NCI-H2227 treated with DMSO at 0.1 percent for 48 hours (cell line): ENCODE measurements around the gene ZSWIM3.
"Not testable (repeated sequence)": the region's sequence is repeated elsewhere in the genome, so short reads cannot be mapped to it uniquely, and the experiment has no call there.

Experiments used
- DNase-seq: peaks from one replicate; lab custom pipeline; 2025; lab: John Stamatoyannopoulos, UW

The ZSWIM3 gene

DNA sequence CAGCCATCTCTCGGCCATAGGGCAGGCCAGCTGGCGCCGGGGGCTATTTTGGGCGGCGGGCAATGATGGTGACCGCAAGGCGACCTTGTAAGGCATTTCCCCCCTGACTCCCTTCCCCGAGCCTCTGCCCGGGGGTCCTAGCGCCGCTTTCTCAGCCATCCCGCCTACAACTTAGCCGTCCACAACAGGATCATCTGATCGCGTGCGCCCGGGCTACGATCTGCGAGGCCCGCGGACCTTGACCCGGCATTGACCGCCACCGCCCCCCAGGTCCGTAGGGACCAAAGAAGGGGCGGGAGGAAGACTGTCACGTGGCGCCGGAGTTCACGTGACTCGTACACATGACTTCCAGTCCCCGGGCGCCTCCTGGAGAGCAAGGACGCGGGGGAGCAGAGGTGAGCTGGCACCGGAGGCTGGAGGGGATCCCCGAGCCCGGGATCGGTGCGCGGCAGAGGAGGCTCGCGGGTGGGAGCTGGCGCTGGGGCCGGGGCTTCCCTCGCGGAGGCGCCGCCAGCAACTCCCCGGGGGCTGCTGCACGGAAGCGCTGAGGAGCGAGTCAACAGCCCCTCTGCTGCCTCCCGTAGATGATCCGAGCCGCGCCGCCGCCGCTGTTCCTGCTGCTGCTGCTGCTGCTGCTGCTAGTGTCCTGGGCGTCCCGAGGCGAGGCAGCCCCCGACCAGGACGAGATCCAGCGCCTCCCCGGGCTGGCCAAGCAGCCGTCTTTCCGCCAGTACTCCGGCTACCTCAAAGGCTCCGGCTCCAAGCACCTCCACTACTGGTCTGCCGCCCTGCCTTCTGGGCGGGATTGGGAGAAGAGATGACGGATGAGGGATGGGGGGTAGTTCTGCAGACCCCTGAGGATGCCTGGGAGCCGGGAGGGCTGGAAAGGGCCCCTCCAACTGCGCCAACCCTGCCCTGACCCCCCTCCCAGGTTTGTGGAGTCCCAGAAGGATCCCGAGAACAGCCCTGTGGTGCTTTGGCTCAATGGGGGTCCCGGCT, 33.9 kb downstream of the ZSWIM3 start, which contains the start of the genes CTSA and NEURL2:
CTSA (plus strand) TSS at position 351 of the 999 bp plus-strand sequence; CDS start at position 585, 234 bp downstream.
NEURL2 (minus strand) TSS at position 224 of the 999 bp plus-strand sequence; CDS start at position 7, 217 bp downstream.
- peak; percentile 66 for DNase-seq

DNA sequence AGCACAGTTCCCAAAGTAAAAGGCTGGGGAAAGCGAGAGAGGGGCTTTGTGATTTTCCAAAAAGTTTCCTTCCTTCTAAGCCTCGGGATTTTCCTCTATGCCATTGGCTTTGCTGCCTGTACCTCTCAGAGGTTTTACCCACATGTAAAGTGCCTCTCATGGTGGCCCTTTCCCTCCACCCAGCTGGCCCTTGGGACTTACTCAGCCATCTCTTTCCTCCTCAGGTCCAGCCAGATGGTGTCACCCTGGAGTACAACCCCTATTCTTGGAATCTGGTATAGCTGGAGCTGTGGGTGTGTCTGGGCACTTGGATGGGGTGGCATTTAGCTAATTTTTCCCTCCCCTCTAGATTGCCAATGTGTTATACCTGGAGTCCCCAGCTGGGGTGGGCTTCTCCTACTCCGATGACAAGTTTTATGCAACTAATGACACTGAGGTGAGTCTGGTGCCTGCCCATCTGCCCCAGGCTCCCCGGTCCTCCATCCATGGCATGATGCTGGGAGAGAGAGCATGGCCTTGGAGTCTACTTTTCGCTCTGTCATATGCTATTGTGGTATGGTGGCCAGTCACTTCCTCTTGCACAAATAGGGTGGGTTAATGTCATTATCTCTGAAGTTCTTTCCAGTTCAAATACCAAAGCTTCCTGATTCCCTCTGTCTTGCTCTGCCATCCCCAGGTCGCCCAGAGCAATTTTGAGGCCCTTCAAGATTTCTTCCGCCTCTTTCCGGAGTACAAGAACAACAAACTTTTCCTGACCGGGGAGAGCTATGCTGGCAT, 34.8 kb downstream of the ZSWIM3 start:
- no peak for DNase-seq

DNA sequence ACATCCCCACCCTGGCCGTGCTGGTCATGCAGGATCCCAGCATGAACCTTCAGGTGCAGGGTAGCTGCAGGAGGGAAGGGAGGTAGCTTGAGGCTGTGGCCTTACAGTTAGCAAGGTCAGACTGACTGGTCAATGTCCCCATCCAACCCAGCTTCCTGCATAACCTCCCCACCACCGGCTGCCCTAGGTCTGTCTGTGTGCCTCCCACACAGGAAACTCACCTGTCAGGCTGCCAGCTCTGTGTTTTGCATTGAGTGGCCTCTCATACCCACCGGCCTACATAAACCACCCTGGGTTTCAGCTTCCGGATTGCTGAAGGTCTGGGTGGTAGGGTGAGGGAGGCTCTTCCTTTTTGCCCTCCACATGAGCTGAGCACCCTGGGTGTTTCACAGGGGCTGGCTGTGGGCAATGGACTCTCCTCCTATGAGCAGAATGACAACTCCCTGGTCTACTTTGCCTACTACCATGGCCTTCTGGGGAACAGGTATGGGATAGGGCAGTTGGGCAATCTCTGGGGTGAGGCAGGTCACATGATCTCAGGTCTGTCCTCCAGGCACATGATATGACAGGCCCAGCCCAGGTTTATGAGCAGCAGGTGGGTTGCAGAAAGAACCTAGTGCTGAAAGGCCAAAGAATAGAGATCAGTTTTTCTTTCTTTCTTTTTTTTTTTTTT, 35.5 kb downstream of the ZSWIM3 start:
- DNase-seq: no peak

DNA sequence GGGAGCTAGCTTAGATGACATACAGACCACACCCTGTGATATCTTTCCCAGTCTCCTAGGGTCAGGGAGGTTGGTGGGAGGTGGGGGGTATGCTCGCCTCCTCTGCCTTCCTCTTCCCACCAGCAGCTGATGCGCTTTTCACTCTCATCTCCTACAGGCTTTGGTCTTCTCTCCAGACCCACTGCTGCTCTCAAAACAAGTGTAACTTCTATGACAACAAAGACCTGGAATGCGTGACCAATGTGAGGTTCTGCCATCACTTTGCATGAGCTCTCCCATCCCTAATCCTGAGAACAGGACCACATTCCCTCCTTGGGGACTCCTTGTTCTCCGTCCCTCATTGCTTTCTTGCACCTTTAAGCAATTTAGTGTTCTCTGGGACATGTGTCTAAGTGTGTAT, 36.4 kb downstream of the ZSWIM3 start:
- DNase-seq: no peak

DNA sequence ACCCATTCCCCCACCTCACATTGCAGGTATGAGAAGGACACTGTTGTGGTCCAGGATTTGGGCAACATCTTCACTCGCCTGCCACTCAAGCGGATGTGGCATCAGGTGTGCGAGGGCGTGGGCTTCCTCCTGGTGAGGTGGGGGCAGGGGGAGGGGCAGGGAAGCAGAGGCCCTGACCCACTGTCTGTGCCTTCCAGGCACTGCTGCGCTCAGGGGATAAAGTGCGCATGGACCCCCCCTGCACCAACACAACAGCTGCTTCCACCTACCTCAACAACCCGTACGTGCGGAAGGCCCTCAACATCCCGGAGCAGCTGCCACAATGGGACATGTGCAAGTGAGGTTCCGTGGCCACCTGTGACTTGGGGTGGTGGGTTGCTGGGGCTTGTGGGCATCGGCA, 37.4 kb downstream of the ZSWIM3 start:
- DNase-seq: no peak

DNA sequence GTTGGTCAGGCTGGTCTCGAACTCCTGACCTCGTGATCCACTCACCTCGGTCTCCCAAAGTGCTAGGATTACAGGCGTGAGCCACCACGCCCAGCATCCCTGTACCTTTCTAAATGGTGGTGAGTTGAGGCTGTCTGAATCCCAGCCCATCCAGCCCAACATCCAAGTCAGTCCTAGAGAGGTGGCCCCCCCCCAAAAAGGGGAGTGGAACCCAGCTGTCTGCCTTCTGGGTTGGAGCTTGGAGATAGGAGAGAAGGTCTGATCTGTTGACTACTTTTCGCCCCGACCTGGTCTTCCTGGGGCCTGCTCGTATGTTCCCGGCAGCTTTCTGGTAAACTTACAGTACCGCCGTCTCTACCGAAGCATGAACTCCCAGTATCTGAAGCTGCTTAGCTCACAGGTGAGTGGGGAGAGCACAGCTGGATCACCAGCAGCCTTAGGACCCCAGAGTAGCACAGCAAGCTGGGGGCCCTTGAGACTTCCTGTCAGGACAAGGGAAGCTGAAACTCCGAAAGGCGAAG, 39.3 kb downstream of the ZSWIM3 start:
- DNase-seq: no peak

DNA sequence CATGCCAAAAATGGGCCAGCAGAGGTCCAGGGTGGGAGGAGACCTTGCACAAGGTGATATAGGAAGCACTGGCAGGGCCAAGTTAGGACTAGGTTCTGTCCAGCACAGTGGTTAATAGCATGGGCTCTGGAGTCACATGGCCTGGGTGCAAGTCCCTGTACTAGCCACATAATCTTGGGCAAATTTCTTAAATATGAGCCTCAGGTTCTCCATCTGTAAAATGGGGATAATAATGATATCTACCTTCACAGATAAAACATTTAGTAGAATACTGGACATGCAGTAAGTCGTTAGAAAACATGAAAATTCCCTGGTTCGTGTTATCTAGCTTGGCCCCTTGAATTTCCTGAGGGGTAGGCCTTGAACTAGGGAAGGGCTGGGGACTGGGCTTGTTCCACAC, 39.9 kb downstream of the ZSWIM3 start:
- DNase-seq: no peak

DNA sequence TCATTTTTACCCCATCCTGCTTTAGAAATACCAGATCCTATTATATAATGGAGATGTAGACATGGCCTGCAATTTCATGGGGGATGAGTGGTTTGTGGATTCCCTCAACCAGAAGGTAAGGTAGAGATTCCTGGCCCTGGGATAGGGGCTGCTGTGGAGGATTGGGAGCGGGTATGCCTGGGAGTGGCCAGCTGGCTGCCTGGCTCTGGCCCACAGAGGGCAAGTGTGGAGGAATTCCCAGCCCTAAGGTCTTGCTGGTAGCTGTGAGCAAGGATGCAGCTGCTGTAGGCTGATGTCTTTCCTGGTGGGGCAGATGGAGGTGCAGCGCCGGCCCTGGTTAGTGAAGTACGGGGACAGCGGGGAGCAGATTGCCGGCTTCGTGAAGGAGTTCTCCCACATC, 40.3 kb downstream of the ZSWIM3 start:
- no peak for DNase-seq

DNA sequence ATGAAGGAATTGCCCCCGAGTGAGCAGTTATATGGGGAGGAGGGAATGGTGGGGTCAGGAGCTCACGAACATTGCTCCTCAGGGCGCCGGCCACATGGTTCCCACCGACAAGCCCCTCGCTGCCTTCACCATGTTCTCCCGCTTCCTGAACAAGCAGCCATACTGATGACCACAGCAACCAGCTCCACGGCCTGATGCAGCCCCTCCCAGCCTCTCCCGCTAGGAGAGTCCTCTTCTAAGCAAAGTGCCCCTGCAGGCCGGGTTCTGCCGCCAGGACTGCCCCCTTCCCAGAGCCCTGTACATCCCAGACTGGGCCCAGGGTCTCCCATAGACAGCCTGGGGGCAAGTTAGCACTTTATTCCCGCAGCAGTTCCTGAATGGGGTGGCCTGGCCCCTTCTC, 40.9 kb downstream of the ZSWIM3 start:
- DNase-seq: no peak

DNA sequence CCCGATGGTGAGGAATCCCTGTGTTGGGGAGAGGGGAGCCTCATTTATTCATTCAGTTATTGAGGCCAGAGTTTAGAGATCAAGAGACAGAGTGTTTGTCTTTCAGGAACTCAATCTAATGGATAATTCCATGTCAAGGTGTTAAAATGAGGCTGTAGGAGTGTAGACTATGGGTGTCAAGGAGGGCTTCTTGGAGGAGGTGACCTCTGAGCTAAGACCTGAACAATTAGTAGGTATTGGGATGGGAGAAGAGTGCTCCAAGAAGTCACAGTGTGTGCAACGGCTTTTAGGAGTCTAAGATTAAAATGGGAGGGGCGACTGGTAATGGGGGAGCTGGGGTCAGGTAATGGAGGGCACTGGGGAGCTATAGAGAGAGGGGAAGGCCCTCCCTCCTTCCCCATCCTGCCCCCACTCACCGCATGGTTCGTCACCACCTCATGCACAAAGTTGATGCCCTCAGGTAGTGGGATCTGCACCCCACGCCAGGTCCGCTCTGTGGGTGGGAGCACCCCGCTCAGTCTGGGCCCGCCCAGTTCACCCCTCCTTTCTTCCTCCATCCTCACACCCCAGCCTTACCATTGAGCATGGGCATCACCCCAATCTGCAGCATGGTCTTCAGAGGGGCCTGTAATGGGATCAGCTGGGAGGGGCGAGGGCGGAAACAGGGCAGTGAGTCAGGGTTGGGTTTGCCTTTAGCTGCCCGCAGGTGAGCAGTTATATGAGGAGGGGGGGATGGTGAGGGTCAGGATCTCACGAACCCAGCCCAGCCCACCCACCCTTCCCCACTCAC, 41.8 kb downstream of the ZSWIM3 start:
- DNase-seq: no peak

DNA sequence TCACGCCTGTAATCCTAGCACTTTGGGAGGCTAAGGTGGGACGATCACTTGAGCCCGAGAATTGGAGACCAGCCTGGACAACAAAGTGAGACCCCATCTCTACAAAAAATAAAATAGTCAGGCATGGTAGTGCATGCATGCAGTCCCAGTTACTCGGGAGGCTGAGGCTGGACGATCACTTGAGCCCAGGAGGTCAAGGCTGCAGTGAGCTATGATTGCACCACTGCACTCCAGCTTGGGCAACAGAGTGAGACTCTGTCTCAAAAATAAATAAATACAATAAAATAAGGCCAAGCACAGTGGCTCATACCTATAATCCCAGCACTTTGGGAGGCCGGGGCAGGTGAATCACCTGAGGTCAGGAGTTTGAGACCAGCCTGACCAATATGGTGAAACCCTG, 43.9 kb downstream of the ZSWIM3 start:
- not testable (repeated sequence) for DNase-seq

DNA sequence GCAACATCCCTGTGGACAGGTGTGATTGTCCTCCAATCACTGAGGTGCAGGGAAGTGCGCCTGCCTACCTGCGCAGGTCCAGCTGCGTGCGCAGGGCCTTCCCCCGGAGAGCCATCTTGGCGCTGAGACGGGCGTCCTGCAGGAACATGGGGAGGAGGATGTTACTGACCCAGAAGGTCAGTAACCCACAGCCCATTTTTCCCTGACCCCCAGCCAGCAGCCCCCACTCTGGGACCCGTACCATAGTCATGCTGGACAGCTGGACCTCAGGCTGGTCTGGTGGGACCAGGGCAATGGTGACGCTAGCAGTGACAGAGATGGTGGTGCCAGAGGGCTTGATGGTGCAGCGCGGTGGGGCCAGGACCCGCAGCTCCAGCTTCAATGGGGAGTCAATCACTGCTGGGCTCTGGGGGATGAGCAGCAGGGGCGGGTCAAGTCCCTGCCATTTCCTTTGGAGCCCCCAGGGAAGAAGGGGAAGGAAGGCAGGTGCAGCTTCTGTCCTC, 44.8 kb downstream of the ZSWIM3 start:
- no peak for DNase-seq

DNA sequence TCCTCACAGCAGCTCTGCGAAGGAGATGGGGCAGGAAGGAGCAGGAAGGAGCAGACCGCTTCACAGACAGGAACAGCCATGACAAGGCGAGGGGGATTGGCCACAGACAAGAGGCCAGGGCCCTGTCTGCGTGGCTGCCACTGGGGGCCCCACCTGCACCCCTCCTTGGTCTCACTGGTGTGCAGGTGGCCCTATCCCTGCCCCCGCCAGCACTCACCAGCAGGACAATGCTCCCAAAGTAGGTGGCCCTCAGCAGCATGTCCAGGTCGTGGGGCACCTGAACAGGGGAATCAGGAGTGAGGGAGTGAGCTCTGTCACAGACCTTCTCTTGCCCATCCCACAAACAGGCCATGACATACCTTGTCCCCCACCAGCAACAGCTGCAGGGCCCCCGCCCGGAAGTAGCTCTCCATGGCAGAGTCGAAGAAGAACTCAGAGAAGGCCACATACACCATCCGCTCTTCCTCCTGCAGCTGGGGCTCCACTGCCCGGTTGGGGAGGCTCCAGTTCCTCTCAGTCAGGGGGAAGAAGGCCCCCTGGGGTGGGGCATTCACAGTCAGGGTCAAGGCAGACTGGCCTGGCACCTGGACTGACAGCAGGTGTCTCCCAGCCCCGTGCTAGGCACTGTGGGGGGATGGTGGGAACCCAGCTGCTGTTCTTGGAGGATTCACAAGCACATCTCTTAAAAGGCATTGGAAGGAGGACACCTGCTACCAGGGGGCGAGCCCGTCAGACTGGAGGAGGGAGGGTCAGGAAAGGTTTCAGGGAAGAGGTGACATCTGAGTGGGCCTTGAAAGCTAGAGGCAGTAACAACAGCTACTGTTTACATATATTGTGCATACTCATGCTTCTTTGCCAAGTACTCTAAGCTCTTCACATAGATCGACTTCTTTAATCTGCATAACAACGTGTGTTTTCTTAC, 47.4 kb downstream of the ZSWIM3 start:
- DNase-seq: no peak

DNA sequence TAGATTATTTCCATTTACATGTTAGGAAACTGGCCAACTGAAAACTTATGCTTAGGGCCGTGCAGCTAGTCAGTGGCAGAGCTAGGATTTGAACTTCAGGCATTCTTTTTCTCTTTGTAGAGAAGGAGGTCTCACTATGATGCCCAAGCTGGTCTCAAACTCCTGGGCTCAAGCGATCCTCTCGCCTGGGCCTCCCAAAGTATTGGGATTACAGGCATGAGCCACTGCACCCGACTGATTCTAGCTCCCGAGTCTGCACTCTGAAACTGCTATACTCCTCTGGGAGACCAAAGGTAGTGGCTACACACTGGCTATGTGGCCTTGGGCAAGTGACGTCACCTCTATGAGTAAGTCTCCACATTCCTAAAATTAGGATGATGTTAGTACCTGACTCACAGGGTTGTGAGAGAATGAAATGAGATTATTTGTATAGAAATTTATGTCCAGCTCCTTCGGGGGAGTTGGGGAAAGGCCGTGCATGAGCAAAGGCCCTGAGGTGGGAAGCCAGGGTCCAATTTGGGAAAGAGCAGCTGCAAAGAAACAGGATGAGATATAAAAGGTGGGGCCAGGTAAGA, 48.2 kb downstream of the ZSWIM3 start:
- DNase-seq: no peak

DNA sequence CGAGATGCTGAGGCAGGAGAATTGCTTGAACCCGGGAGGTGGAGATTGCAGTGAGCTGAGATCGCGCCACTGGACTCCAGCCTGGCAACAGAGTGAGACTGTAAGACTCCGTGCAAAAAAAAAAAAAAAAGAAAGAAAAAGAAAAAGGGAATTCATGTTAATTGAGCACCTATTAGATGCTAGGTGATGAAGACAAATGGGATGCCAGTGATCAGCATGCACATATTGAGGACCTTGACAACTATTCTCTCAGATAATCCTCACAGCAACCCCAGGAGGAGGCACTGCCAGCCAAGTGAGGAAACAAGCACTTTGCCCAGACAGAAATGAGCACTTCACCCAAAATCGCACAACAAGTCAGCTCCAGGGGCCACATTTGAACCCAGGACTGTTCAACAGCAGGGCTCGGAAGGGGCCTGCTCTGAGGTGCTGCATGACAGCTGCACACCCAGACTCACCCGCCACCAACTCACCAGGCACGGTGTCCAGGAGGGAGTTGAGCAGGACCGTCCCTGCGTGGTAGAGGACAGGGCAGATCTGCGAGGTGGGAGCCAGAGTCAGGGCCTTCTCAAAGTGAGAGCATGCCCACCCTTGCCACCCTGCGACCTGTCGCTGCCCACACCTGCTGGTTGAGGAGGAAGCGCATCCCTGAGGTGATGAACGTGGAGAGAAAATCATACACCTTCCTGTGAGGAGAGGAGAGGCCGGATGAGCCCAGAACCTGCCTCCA, 50.0 kb downstream of the ZSWIM3 start:
- no peak for DNase-seq

DNA sequence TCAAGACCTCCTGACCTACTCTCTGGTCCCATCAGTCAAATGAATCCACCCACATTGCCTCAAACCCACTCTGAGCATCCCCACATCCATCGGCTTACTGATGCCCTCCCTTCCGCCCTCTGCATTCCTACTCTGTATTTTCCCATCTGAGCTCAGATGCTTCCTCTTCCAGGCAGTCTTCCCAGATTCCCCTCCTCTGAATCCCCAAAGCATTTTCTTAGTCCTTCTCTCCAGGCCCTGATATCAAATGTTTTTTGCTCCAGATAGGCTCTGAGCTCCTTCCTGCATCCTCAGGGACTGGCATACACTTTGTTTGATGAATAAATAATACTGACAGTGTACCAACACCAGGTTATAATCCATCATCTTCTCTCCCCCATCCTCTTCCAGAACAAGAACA, 50.7 kb downstream of the ZSWIM3 start:
- DNase-seq: no peak

DNA sequence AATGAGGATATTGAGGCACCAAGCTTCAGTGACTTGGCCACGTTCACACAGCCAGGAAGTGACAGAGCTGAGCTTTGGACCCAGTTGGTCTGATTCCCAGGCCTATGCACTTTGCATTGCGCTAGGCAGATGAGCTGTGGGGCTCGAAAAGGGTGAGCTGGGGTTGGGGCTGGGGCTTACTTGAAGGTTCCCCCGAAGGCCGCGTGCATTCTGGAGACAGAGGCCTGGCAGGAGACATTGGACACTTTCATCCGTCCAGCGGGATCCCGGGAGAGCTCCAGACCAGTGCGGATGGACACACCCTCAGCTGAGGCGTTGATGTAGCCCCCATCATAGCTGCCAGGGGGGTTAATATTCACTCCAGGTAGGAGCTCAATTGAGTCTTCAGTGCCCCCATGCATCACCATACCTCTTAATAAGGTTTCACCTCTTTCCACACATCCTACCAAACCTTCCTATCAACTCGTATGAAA, 52.0 kb downstream of the ZSWIM3 start:
- DNase-seq: no peak

DNA sequence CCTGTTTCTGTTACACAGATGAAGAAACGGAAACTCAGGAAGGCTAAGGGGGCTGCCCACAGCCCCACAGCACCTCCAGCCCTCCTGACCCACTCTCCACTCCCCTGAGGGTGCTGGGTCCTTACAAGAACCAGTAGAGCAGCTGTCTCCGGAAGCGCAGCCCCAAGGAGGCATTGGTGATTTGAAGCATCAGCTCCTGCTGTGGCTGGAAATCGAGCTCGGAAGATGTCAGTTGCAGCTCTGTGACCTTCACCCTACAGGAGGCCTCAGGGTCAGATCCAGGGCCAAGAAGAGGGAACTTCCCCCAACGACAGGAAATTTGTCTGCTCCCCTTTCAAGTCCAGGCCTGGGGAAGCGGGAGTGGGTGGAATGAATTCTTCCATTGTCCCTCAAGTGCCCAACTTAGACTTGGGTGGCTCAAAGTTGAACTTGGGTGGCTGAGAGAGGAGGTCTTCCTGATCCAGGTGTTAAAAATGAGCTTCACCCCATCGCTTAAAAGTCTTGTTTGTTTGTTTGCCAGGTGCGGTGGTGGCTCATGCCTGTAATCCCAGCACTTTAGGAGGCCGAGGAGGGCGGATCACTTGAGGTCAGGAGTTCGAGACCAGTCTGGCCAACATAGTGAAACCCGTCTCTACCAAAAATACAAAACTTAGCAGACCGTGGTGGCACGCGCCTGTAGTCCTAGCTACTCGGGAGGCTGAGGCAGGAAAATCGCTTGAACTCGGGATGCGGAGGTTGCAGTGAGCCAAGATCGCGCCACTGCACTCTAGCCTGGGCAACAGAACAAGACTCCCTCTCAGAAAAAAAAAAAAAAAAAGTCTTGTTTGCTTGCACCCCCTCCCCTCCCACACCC, 52.6 kb downstream of the ZSWIM3 start:
- DNase-seq: no peak
